ENCODE data around the gene SYTL4. TPM values are rescaled to one million over a fixed set of nuclear protein-coding genes. Genes with fewer than 3 reads are reported as not detected.

Gene SYTL4
- total RNA-seq, 1 experiment from 2014 or later: 0.13 TPM

- peaks cover 0 to 10% (median 8%) of the 10 kb centered on the region in 3 experiments; a peak in 3 of 7 replicates for H3K36me3 Mint-ChIP-seq (ENCODE audit: insufficient read depth in 1 of 3, low read depth in 3 of 3)
- H3K4me1 Mint-ChIP-seq: 0 out of 4 replicates have a peak, but pooled peaks cover 0 to 2% of the 10 kb centered on the region in 2 experiments
- no peak overlapping the region for H3K4me3 Mint-ChIP-seq
- no peak overlapping the region for H3K56ac ChIP-seq (ENCODE audit: insufficient read length, low read depth, low read length)
- H3K18ac ChIP-seq (ENCODE audit: insufficient read length, low read depth, low read length): no peak overlapping the region
- H3K79me1 ChIP-seq (ENCODE audit: insufficient read depth, low read depth, low read length, poor library complexity, severe bottlenecking): no peaks in the 10 kb centered on the region
- no peaks in the 10 kb centered on the region for H4K20me1 ChIP-seq (ENCODE audit: control insufficient read depth, insufficient read depth, insufficient read length)
- peaks cover 7% of the 10 kb centered on the region for H3K27me3 Mint-ChIP-seq (ENCODE audit: low read depth)
- H3K4me2 ChIP-seq (ENCODE audit: insufficient read depth, insufficient read length, low read length): no peak overlapping the region
- no peak overlapping the region for H2BK20ac ChIP-seq (ENCODE audit: low read depth, low read length, poor library complexity, severe bottlenecking)
- H2BK5ac ChIP-seq (ENCODE audit: insufficient read length, low read length): no peak overlapping the region
- no peaks in the 10 kb centered on the region for H3K27me3 ChIP-seq (ENCODE audit: insufficient read depth, low read length)
- H3K14ac ChIP-seq (ENCODE audit: insufficient read depth, low read length): no peak overlapping the region
- H2BK15ac ChIP-seq (ENCODE audit: low read depth, low read length): no peak overlapping the region
- H3T11ph ChIP-seq (ENCODE audit: low read length): no peak overlapping the region
- H2AK5ac ChIP-seq (ENCODE audit: insufficient read length, low read length): no peak overlapping the region
- no peaks in the 10 kb centered on the region for H3K79me2 ChIP-seq (ENCODE audit: insufficient read depth, low read length)
- WGBS (ENCODE audit: extremely low coverage, insufficient read length, low lambda C conversion rate): no CpG with 5 or more reads among the region's 2 CpGs
- no peak overlapping the region for H2BK12ac ChIP-seq (ENCODE audit: insufficient read length, low read depth, low read length)
- no peak overlapping the region for H4K5ac ChIP-seq (ENCODE audit: insufficient read length, low read depth, low read length)
- peaks cover 10% of the 10 kb centered on the region for H3K9me3 ChIP-seq (ENCODE audit: control insufficient read depth, low read depth, low read length)
- H3K9me3 Mint-ChIP-seq: peaks cover 39 to 59% of the 10 kb centered on the region in 2 experiments
- no peaks in the 10 kb centered on the region for H3K23me2 ChIP-seq (ENCODE audit: insufficient read length, low read depth, low read length, poor library complexity, severe bottlenecking)
- no peak overlapping the region for H3K4ac ChIP-seq (ENCODE audit: low read depth, low read length)
- H4K8ac ChIP-seq (replicated peaks; ENCODE audit: insufficient read length, low read depth, low read length): no peak overlapping the region
- no peak overlapping the region for H3K23ac ChIP-seq (ENCODE audit: insufficient read length, low read depth, low read length)
- no peak overlapping the region for H2BK120ac ChIP-seq (ENCODE audit: low read depth, low read length, poor library complexity, severe bottlenecking)
- no peak overlapping the region for H3K27ac ChIP-seq (ENCODE audit: insufficient read length, low read depth, low read length)
- no peak for TF ChIP-seq CTCF (conservative IDR thresholded peaks at IDR 0.05)
- H3K9ac ChIP-seq (ENCODE audit: extremely low read depth, insufficient read length, low read length): no peak overlapping the region
- H2AFZ ChIP-seq (ENCODE audit: low read length): no peak overlapping the region
- H3K27ac Mint-ChIP-seq: no peak overlapping the region
- no peak for DNase-seq
- H3K4me1 ChIP-seq (ENCODE audit: insufficient read depth, low read length): no peaks in the 10 kb centered on the region
- H4K91ac ChIP-seq (ENCODE audit: insufficient read length, low read depth, low read length): no peak overlapping the region
Observed at GRCh38 chrX:100720301-100720700, 11.6 kb downstream of the SYTL4 start.

All from H9 (cell line).